HEK293 (cell line): ENCODE data around the gene KIF17.
A peak's percentile ranks its signal among the peaks of the same experiment; 100 is the strongest.

Experiments
- CTCF ChIA-PET: fragments of 350-600 bp; formaldehyde crosslinking; extraction: SDS; loops from one replicate; lab custom pipeline; 2021; ENCODE audit warnings: antibody characterized with exemption; lab: Yijun Ruan, JAX
- POLR2A ChIA-PET: fragments of 300-600 bp; formaldehyde crosslinking; extraction: SDS; loops from one replicate; lab custom pipeline; 2020; ENCODE audit warnings: antibody characterized with exemption, inconsistent platforms; lab: Yijun Ruan, JAX
- H3K27ac ChIP-seq: fragments of 200-500 bp; sonication (Bioruptor generic); 2 replicates; pipeline ENCODE4 v1.5.1; 2014; ENCODE audit warnings: low read depth, low read length, control low read depth, inconsistent platforms; ENCODE audit errors: extremely low read depth
- H3K36me3 ChIP-seq, 2 experiments: fragments of 200-500 bp in 1 of 2; sonication (Bioruptor generic) in 1 of 2; 1 replicate in 1 of 2; 2 replicates in 1 of 2; pipeline ENCODE4 v1.5.1; 2014 to 2017; ENCODE audit warnings: inconsistent platforms in 2 of 2, low read length in 2 of 2; ENCODE audit not compliant: control insufficient read depth in 2 of 2, insufficient read depth in 1 of 2
- H3K4me1 ChIP-seq: fragments of 200-500 bp; sonication (Bioruptor generic); 2 replicates; pipeline ENCODE4 v1.5.1; 2014; ENCODE audit warnings: mild to moderate bottlenecking, low read length, inconsistent platforms; ENCODE audit not compliant: control insufficient read depth, insufficient read depth
- H3K4me3 ChIP-seq: 2 replicates; pipeline ENCODE4 v1.5.1; 2011; ENCODE audit warnings: low read depth, mild to moderate bottlenecking, control low read depth, low read length, moderate library complexity
- H3K9me3 ChIP-seq: fragments of 200-500 bp; sonication (Bioruptor generic); 2 replicates; pipeline ENCODE4 v1.5.1; 2014; ENCODE audit warnings: low read depth, low read length, inconsistent platforms; ENCODE audit not compliant: control insufficient read depth, insufficient read depth
- GLIS2 ChIP-seq: fragments of 450-650 bp; formaldehyde crosslinking; IDR thresholded peaks from 2 replicates; pipeline ENCODE4 v1.5.1; 2016; ENCODE audit warnings: missing biosample characterization, missing genetic modification characterization
- KLF7 ChIP-seq: fragments of 450-650 bp; formaldehyde crosslinking; IDR thresholded peaks from 2 replicates; pipeline ENCODE4 v1.5.1; 2016; ENCODE audit warnings: missing biosample characterization, missing genetic modification characterization, borderline replicate concordance
- KLF9 ChIP-seq: fragments of 450-650 bp; formaldehyde crosslinking; IDR thresholded peaks from 2 replicates; pipeline ENCODE4 v1.5.1; 2016; ENCODE audit warnings: missing biosample characterization, missing genetic modification characterization, low read depth
- OSR2 ChIP-seq: fragments of 450-650 bp; formaldehyde crosslinking; IDR thresholded peaks from 2 replicates; pipeline ENCODE4 v1.5.1; 2016; ENCODE audit warnings: missing biosample characterization, missing genetic modification characterization
- SETDB1 ChIP-seq: IDR thresholded peaks from one replicate; pipeline ENCODE4 v1.6.1; 2017; ENCODE audit warnings: mild to moderate bottlenecking, low read length, moderate library complexity, mixed read lengths; ENCODE audit not compliant: insufficient read length
- SP7 ChIP-seq: fragments of 450-650 bp; formaldehyde crosslinking; IDR thresholded peaks from 2 replicates; pipeline ENCODE4 v1.5.1; 2016; ENCODE audit warnings: missing biosample characterization, missing genetic modification characterization
- TRIM28 ChIP-seq: IDR thresholded peaks from 2 replicates; pipeline ENCODE4 v1.6.1; 2011; ENCODE audit warnings: low read length, control low read depth, borderline replicate concordance
- ZBTB48 ChIP-seq: fragments of 450-650 bp; formaldehyde crosslinking; IDR thresholded peaks from 2 replicates; pipeline ENCODE4 v1.5.1; 2016; ENCODE audit warnings: missing biosample characterization, missing genetic modification characterization
- ZBTB8A ChIP-seq: fragments of 450-650 bp; formaldehyde crosslinking; IDR thresholded peaks from 2 replicates; pipeline ENCODE4 v1.5.1; 2016; ENCODE audit warnings: missing biosample characterization, missing genetic modification characterization
- ZNF10 ChIP-seq: fragments of 450-650 bp; formaldehyde crosslinking; IDR thresholded peaks from 2 replicates; pipeline ENCODE4 v1.5.1; 2017; ENCODE audit warnings: missing biosample characterization, missing genetic modification characterization
- ZNF335 ChIP-seq: fragments of 450-650 bp; formaldehyde crosslinking; conservative IDR thresholded peaks from 2 replicates; pipeline ENCODE4 v1.5.1; 2016; ENCODE audit warnings: missing biosample characterization, missing genetic modification characterization
- ZNF366 ChIP-seq: fragments of 450-650 bp; formaldehyde crosslinking; conservative IDR thresholded peaks from 2 replicates; pipeline ENCODE4 v1.5.1; 2016; ENCODE audit warnings: missing biosample characterization, missing genetic modification characterization
- ZNF501 ChIP-seq: fragments of 450-650 bp; formaldehyde crosslinking; IDR thresholded peaks from 2 replicates; pipeline ENCODE4 v1.5.1; 2016; ENCODE audit warnings: missing biosample characterization, missing genetic modification characterization
- ZNF544 ChIP-seq: fragments of 450-650 bp; formaldehyde crosslinking; IDR thresholded peaks from 2 replicates; pipeline ENCODE4 v1.5.0; 2017; ENCODE audit warnings: missing biosample characterization, missing genetic modification characterization
- ZNF561 ChIP-seq: fragments of 450-650 bp; IDR thresholded peaks from 2 replicates; pipeline ENCODE4 v1.5.1; 2018; ENCODE audit warnings: missing biosample characterization, missing genetic modification characterization, borderline replicate concordance
- ZNF629 ChIP-seq: fragments of 450-650 bp; formaldehyde crosslinking; IDR thresholded peaks from 2 replicates; pipeline ENCODE4 v1.5.1; 2017; ENCODE audit warnings: missing biosample characterization, missing genetic modification characterization
- ZNF654 ChIP-seq: fragments of 450-650 bp; formaldehyde crosslinking; IDR thresholded peaks from 2 replicates; pipeline ENCODE4 v1.5.1; 2016; ENCODE audit warnings: low read depth, missing biosample characterization, missing genetic modification characterization
- ZNF660 ChIP-seq: fragments of 450-650 bp; IDR thresholded peaks from 2 replicates; pipeline ENCODE4 v1.5.1; 2018; ENCODE audit warnings: missing biosample characterization, mild to moderate bottlenecking, missing genetic modification characterization
- ZSCAN23 ChIP-seq: fragments of 450-650 bp; formaldehyde crosslinking; IDR thresholded peaks from 2 replicates; pipeline ENCODE4 v1.5.1; 2016; ENCODE audit warnings: missing biosample characterization, missing genetic modification characterization
- TF ChIP-seq, protein P1 (sequence below): fragments of 450-650 bp; formaldehyde crosslinking; IDR thresholded peaks from 2 replicates; pipeline ENCODE4 v1.5.1; 2016; ENCODE audit warnings: missing biosample characterization, missing genetic modification characterization
- TF ChIP-seq, protein P2 (sequence below): fragments of 450-650 bp; formaldehyde crosslinking; IDR thresholded peaks from 2 replicates; pipeline ENCODE4 v1.5.1; 2016; ENCODE audit warnings: missing biosample characterization, missing genetic modification characterization
- TF ChIP-seq, protein P3 (sequence below): fragments of 450-650 bp; formaldehyde crosslinking; IDR thresholded peaks from 2 replicates; pipeline ENCODE4 v1.5.1; 2016; ENCODE audit warnings: missing biosample characterization, missing genetic modification characterization
- TF ChIP-seq, protein P4 (sequence below): fragments of 450-650 bp; formaldehyde crosslinking; conservative IDR thresholded peaks from 2 replicates; pipeline ENCODE4 v1.5.1; 2016; ENCODE audit warnings: low read depth, missing biosample characterization, missing genetic modification characterization
- TF ChIP-seq, protein P5 (sequence below): fragments of 450-650 bp; formaldehyde crosslinking; IDR thresholded peaks from 2 replicates; pipeline ENCODE4 v1.5.1; 2017; ENCODE audit warnings: missing biosample characterization, missing genetic modification characterization

Gene KIF17

DNA sequence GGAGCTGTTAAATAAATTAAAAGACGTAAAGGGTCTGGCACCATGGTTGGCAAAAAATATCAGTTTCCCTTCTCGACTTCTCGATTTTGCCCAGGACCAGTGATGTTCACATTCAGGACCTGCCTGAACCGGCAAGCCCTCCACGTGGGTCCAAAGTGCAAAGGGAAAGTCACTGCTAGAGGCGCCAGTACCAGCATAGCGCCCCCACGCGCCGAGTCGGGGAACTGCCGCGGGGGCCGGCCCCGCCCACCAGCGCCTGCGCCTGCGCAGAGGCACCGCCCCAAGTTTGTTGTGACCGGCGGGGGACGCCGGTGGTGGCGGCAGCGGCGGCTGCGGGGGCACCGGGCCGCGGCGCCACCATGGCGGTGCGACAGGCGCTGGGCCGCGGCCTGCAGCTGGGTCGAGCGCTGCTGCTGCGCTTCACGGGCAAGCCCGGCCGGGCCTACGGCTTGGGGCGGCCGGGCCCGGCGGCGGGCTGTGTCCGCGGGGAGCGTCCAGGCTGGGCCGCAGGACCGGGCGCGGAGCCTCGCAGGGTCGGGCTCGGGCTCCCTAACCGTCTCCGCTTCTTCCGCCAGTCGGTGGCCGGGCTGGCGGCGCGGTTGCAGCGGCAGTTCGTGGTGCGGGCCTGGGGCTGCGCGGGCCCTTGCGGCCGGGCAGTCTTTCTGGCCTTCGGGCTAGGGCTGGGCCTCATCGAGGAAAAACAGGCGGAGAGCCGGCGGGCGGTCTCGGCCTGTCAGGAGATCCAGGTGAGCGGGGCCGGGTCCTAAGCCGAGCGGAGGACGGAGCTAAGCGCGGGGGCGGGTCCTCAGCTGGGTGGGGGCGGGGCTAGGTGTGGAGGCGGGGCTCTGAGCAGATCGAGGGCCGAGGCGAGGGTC, 84.4 kb downstream of the KIF17 start, which contains the start of gene PINK1:
Gene PINK1 (plus strand): TSS at position 269 of the 875 bp plus-strand sequence. CDS start 91 bp downstream, at position 360.
- CTCF ChIA-PET: interaction anchor here (0.6 to 6.9 kb wide), 49 partner anchors 8 to 1624 kb away, joined by 3 to 105 read pairs (median 4); partner anchors contain the start of genes CDA, DDOST, FAM43B and MUL1
- Histone ChIP-seq H3K27ac (peak within 1 kb of the TSS; percentile 95), H3K4me3 (peak within 1 kb of the TSS; percentile 81), H3K9me3 (no peaks in the 10 kb centered on the region), H3K4me1 (no peaks in the 10 kb centered on the region), H3K36me3 (peaks cover 3 to 19% of the 10 kb centered on the region in 2 experiments; a peak in 2 of 3 replicates)
- POLR2A ChIA-PET: interaction anchor here (0.5 to 3.0 kb wide), 20 partner anchors 12 to 153 kb away, joined by 3 to 24 read pairs (median 4); partner anchors contain the start of genes CDA, DDOST and MUL1
- TF ChIP-seq ZNF10 (tag by site-specific recombination): no peak
- TF ChIP-seq, protein P1, sequence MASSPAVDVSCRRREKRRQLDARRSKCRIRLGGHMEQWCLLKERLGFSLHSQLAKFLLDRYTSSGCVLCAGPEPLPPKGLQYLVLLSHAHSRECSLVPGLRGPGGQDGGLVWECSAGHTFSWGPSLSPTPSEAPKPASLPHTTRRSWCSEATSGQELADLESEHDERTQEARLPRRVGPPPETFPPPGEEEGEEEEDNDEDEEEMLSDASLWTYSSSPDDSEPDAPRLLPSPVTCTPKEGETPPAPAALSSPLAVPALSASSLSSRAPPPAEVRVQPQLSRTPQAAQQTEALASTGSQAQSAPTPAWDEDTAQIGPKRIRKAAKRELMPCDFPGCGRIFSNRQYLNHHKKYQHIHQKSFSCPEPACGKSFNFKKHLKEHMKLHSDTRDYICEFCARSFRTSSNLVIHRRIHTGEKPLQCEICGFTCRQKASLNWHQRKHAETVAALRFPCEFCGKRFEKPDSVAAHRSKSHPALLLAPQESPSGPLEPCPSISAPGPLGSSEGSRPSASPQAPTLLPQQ (tag by site-specific recombination): peak; percentile 15; the same call in 1 of the 2 replicates
- no peak for TF ChIP-seq ZNF501 (tag by site-specific recombination)
- peak; percentile 24; the same call in 1 of the 2 replicates for TF ChIP-seq KLF7 (tag by site-specific recombination)
- TF ChIP-seq, protein P2, sequence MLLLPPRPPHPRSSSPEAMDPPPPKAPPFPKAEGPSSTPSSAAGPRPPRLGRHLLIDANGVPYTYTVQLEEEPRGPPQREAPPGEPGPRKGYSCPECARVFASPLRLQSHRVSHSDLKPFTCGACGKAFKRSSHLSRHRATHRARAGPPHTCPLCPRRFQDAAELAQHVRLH: no peak
- no peak for TF ChIP-seq ZNF629
- TF ChIP-seq ZNF561 (tag by site-specific recombination): peak; percentile 18; the same call in 1 of the 2 replicates
- no peak for TF ChIP-seq SETDB1
- no peak for TF ChIP-seq ZSCAN23 (tag by site-specific recombination)
- peak; percentile 79 for TF ChIP-seq ZNF660
- TF ChIP-seq, protein P3, sequence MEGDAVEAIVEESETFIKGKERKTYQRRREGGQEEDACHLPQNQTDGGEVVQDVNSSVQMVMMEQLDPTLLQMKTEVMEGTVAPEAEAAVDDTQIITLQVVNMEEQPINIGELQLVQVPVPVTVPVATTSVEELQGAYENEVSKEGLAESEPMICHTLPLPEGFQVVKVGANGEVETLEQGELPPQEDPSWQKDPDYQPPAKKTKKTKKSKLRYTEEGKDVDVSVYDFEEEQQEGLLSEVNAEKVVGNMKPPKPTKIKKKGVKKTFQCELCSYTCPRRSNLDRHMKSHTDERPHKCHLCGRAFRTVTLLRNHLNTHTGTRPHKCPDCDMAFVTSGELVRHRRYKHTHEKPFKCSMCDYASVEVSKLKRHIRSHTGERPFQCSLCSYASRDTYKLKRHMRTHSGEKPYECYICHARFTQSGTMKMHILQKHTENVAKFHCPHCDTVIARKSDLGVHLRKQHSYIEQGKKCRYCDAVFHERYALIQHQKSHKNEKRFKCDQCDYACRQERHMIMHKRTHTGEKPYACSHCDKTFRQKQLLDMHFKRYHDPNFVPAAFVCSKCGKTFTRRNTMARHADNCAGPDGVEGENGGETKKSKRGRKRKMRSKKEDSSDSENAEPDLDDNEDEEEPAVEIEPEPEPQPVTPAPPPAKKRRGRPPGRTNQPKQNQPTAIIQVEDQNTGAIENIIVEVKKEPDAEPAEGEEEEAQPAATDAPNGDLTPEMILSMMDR (tag by site-specific recombination): peak; percentile 94
- TF ChIP-seq ZBTB48 (tag by site-specific recombination): 0 out of 2 replicates have a peak, but pooled peaks have one; percentile 16
- TF ChIP-seq KLF9 (tag by site-specific recombination): peak; percentile 79
- TF ChIP-seq SP7: peak; percentile 55; the same call in 1 of the 2 replicates
- TF ChIP-seq ZNF654 (tag by site-specific recombination): peak; percentile 20
- peak; percentile 53; the same call in 1 of the 2 replicates for TF ChIP-seq GLIS2 (tag by site-specific recombination)
- TF ChIP-seq, protein P4, sequence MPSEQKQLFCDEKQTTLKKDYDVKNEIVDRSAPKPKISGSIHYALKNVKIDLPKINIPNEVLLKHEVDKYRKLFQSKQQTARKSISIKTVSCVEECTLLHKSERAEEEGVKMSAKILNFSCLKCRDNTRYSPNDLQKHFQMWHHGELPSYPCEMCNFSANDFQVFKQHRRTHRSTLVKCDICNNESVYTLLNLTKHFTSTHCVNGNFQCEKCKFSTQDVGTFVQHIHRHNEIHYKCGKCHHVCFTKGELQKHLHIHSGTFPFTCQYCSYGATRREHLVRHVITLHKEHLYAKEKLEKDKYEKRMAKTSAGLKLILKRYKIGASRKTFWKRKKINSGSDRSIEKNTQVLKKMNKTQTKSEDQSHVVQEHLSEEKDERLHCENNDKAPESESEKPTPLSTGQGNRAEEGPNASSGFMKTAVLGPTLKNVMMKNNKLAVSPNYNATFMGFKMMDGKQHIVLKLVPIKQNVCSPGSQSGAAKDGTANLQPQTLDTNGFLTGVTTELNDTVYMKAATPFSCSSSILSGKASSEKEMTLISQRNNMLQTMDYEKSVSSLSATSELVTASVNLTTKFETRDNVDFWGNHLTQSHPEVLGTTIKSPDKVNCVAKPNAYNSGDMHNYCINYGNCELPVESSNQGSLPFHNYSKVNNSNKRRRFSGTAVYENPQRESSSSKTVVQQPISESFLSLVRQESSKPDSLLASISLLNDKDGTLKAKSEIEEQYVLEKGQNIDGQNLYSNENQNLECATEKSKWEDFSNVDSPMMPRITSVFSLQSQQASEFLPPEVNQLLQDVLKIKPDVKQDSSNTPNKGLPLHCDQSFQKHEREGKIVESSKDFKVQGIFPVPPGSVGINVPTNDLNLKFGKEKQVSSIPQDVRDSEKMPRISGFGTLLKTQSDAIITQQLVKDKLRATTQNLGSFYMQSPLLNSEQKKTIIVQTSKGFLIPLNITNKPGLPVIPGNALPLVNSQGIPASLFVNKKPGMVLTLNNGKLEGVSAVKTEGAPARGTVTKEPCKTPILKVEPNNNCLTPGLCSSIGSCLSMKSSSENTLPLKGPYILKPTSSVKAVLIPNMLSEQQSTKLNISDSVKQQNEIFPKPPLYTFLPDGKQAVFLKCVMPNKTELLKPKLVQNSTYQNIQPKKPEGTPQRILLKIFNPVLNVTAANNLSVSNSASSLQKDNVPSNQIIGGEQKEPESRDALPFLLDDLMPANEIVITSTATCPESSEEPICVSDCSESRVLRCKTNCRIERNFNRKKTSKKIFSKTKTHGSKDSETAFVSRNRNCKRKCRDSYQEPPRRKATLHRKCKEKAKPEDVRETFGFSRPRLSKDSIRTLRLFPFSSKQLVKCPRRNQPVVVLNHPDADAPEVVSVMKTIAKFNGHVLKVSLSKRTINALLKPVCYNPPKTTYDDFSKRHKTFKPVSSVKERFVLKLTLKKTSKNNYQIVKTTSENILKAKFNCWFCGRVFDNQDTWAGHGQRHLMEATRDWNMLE (tag by site-specific recombination): peak; percentile 30; the same call in 1 of the 2 replicates
- no peak for TF ChIP-seq ZNF544 (tag by site-specific recombination)
- TF ChIP-seq ZNF366 (tag by site-specific recombination): no peak
- TF ChIP-seq, protein P5, sequence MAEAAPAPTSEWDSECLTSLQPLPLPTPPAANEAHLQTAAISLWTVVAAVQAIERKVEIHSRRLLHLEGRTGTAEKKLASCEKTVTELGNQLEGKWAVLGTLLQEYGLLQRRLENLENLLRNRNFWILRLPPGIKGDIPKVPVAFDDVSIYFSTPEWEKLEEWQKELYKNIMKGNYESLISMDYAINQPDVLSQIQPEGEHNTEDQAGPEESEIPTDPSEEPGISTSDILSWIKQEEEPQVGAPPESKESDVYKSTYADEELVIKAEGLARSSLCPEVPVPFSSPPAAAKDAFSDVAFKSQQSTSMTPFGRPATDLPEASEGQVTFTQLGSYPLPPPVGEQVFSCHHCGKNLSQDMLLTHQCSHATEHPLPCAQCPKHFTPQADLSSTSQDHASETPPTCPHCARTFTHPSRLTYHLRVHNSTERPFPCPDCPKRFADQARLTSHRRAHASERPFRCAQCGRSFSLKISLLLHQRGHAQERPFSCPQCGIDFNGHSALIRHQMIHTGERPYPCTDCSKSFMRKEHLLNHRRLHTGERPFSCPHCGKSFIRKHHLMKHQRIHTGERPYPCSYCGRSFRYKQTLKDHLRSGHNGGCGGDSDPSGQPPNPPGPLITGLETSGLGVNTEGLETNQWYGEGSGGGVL (tag by site-specific recombination): no peak
- TF ChIP-seq ZNF335 (tag by site-specific recombination): peak; percentile 99
- TF ChIP-seq OSR2 (tag by site-specific recombination): no peak
- TF ChIP-seq TRIM28: 0 out of 2 replicates have a peak, but pooled peaks have one; percentile 51
- peak; percentile 64; the same call in 1 of the 2 replicates for TF ChIP-seq ZBTB8A
